ENCODE data around the gene CDKAL1.

CDKAL1 gene

DNA sequence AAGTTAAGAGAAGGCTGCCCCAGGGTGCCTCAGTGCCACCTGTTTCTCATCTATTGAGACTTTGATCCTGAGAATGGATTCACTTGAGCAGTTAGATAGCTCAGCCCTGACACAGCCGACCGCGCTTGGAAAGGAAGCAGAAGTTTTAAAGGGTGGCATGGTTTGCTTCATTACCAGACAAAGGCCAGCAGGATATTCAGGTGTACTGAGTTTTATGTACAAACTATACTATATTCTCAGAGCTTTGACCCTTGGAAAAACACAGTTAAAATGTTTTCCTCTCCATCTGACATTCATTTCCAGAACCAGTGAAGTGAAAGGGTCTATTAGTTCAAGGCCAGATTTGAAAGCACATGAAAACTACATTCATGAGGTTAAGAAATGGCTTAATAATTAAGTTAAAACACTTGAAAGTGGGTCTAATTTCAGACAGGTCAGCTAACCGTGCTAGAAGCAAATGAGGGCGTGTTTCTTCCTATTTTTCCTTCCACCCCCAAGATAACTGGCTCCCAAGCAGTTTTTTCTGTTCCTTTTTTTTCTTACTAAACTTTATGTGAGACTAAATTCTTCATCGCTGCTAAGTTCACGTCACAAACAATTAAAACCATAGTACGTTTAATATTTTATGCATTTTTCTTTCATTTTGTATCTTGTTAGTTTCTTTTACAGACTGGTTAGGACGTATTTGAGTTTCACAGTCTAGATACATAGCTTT, 674.0 kb downstream of the CDKAL1 start:
- Histone ChIP-seq H3K27ac (no peak overlapping the region), H3K27me3 (replicated peaks) (no peaks in the 10 kb centered on the region), H3K4me3 (ENCODE audit: low read depth, low read length) (no peak overlapping the region), H3K36me3 (replicated peaks) (no peaks in the 10 kb centered on the region)
- in situ Hi-C loops (cut with HindIII; ENCODE audit: low pct_ligation_motif_present, low sequenced_read_pairs), result no loop called here
- TF ChIP-seq, protein P1, sequence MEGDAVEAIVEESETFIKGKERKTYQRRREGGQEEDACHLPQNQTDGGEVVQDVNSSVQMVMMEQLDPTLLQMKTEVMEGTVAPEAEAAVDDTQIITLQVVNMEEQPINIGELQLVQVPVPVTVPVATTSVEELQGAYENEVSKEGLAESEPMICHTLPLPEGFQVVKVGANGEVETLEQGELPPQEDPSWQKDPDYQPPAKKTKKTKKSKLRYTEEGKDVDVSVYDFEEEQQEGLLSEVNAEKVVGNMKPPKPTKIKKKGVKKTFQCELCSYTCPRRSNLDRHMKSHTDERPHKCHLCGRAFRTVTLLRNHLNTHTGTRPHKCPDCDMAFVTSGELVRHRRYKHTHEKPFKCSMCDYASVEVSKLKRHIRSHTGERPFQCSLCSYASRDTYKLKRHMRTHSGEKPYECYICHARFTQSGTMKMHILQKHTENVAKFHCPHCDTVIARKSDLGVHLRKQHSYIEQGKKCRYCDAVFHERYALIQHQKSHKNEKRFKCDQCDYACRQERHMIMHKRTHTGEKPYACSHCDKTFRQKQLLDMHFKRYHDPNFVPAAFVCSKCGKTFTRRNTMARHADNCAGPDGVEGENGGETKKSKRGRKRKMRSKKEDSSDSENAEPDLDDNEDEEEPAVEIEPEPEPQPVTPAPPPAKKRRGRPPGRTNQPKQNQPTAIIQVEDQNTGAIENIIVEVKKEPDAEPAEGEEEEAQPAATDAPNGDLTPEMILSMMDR (IDR thresholded peaks at IDR 0.05; ENCODE audit: low read depth, low read length, missing control alignments), result no peak
- no peak for DNase-seq

DNA sequence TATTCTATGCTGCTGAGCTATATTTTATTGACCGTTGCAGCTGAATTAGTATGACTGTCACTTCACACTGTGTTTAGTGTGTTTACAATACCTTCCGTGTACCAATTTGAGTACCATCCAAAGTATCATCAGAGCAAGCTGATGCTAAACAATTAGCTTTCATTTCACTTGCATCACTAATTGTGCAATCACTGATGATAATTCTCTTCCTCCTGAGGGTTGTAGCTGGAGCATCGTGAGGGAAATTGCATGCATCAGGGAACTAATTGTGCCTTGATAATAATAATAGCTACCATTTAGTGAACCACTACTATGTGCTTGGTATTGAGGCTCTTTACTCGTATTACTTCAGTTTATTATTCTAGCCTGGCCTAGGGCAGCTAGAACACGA, 674.5 kb downstream of the CDKAL1 start:
- H3K27ac ChIP-seq, result no peak overlapping the region
- in situ Hi-C loops (cut with HindIII; ENCODE audit: low pct_ligation_motif_present, low sequenced_read_pairs), result no loop called here
- H3K27me3 ChIP-seq (replicated peaks), result no peaks in the 10 kb centered on the region
- TF ChIP-seq, protein P1 (IDR thresholded peaks at IDR 0.05; ENCODE audit: low read depth, low read length, missing control alignments), result no peak
- DNase-seq, result no peak
- H3K36me3 ChIP-seq (replicated peaks), result no peaks in the 10 kb centered on the region
- no peak overlapping the region for H3K4me3 ChIP-seq (ENCODE audit: low read depth, low read length)

DNA sequence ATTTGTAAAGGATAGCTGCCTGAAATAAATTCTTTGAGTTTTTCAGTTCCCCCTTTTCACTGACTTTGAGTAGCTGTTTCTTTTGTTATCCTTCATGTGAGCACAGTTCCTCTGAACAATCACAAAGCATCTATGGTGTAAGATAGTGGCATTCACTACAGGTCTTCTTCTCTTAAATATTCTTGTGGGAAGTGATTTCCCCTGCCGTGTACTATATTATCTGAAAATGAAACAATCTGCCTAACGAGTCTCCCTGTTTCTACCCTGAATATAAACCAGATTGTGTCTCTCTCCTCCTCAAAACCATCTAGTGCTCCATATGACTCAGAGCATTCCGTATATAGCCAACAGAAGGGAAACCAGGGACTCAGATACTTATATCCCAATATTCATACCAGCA, 679.2 kb downstream of the CDKAL1 start:
- DNase-seq, result no peak
- no peaks in the 10 kb centered on the region for H3K36me3 ChIP-seq (replicated peaks)
- TF ChIP-seq, protein P1 (IDR thresholded peaks at IDR 0.05; ENCODE audit: low read depth, low read length, missing control alignments), result no peak
- no peak overlapping the region for H3K4me3 ChIP-seq (ENCODE audit: low read depth, low read length)
- H3K27me3 ChIP-seq (replicated peaks), result no peaks in the 10 kb centered on the region
- in situ Hi-C loops (cut with HindIII; ENCODE audit: low pct_ligation_motif_present, low sequenced_read_pairs), result no loop called here
- no peak overlapping the region for H3K27ac ChIP-seq

DNA sequence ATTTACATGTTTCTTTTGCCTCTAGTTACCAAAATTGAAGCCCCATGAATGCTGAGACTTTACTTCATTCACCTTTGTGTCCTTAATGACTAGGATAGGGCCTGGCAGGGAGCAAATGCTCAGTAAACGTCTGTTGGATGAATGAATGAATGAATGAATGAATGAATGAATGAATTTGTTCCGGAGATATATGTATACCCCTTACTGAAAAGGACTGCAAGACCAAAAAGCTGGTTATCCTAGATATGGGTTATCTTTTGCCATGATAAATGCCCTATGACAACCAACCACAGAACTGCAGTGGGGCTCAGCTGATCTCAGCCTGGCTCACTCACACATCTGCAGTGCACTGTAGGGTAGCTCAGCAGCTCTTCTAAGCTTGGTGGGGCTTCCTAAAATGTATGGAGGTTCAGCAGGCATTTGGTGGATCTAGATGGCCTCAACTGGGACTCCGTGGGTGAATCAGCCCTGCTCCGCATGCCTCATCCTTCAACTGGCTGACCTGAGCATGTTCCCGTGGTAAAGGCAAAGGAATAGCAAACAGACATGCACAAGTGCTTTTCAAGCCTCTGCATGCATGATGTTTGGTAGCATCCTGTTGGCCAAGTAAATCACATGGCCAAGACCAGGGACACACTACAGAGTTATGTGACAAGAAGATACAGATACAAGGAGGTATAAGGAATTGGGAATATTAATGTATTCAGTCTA, 680.6 kb downstream of the CDKAL1 start:
- Histone ChIP-seq H3K4me3 (ENCODE audit: low read depth, low read length) (no peak overlapping the region), H3K27ac (no peak overlapping the region), H3K27me3 (replicated peaks) (no peaks in the 10 kb centered on the region), H3K36me3 (replicated peaks) (no peaks in the 10 kb centered on the region)
- no peak for DNase-seq
- TF ChIP-seq, protein P1 (IDR thresholded peaks at IDR 0.05; ENCODE audit: low read depth, low read length, missing control alignments), result no peak
- in situ Hi-C loops (cut with HindIII; ENCODE audit: low pct_ligation_motif_present, low sequenced_read_pairs), result no loop called here

DNA sequence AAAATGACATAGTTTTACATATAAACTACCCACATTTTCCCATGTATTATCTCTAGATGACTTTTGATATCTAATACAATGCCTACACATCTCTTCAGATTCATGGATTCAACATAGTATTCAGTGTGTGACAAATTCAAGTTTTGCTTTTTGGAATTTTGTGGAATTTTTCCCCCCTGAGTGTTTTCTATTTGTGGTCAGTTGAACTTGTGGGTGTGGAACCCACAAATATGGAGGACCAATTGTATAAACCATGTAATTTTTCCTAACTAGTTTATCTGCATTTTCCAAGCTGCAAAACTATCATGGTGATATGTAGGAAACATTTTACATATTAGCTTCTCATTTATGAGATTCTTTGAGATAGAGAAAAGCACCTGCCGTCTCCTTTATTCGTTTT, 685.0 kb downstream of the CDKAL1 start:
- Histone ChIP-seq H3K27ac (no peak overlapping the region), H3K4me3 (ENCODE audit: low read depth, low read length) (no peak overlapping the region), H3K27me3 (replicated peaks) (no peaks in the 10 kb centered on the region), H3K36me3 (replicated peaks) (no peaks in the 10 kb centered on the region)
- in situ Hi-C loops (cut with HindIII; ENCODE audit: low pct_ligation_motif_present, low sequenced_read_pairs), result no loop called here
- DNase-seq, result no peak
- TF ChIP-seq, protein P1 (IDR thresholded peaks at IDR 0.05; ENCODE audit: low read depth, low read length, missing control alignments), result no peak

Measured in brain microvascular endothelial cell (primary cell).